Epithelial cell of proximal tubule (primary cell): Measurements from ENCODE around the gene PXYLP1. TPM values are rescaled to one million over a fixed set of nuclear protein-coding genes. Genes with fewer than 3 reads are reported as not detected.

Experiments used
- DNase-seq: peaks from one replicate; pipeline ENCODE4 v3.0.0-alpha.2; 2011; ENCODE audit warnings: low read depth
- H3K4me3 ChIP-seq: 2 replicates; pipeline ENCODE4 v1.5.1; 2011; ENCODE audit warnings: low read depth, mild to moderate bottlenecking, low read length
- CTCF ChIP-seq: conservative IDR thresholded peaks from 2 replicates; pipeline ENCODE4 v1.5.1; 2012; ENCODE audit warnings: low read depth, mild to moderate bottlenecking, low read length
- total RNA-seq: library from RNA; depleted of rRNA; stranded (reverse); fragments of >200 nt; gene quantifications from 2 replicates; pipeline ENCODE4 v1.2.3, GENCODE V29; 2015

PXYLP1 gene
- total RNA-seq, 1 donor from 2014 or later: 12.4 TPM

- DNase-seq: no peak
- H3K4me3 ChIP-seq: no peak overlapping the region
- TF ChIP-seq CTCF: no peak
Measured at GRCh38 chr3:141277451-141277850, 45.8 kb downstream of the PXYLP1 start.

- TF ChIP-seq CTCF: no peak
- H3K4me3 ChIP-seq: no peak overlapping the region
- no peak for DNase-seq
Measured at GRCh38 chr3:141278196-141279076, 46.8 kb downstream of the PXYLP1 start.

GRCh38 chr3:141279077-141279967 is 47.7 kb downstream of the PXYLP1 start:
- no peak overlapping the region for H3K4me3 ChIP-seq
- TF ChIP-seq CTCF: peak; percentile 66
- DNase-seq: no peak

- no peak for TF ChIP-seq CTCF
- DNase-seq: no peak
- H3K4me3 ChIP-seq: no peak overlapping the region
Measured at GRCh38 chr3:141280086-141280485, 48.5 kb downstream of the PXYLP1 start.

GRCh38 chr3:141280690-141281089 is 49.1 kb downstream of the PXYLP1 start:
- DNase-seq: no peak
- H3K4me3 ChIP-seq: no peak overlapping the region
- TF ChIP-seq CTCF: no peak

- no peak for DNase-seq
- H3K4me3 ChIP-seq: no peak overlapping the region
- TF ChIP-seq CTCF: no peak
Measured at GRCh38 chr3:141285570-141285969, 53.9 kb downstream of the PXYLP1 start.
